HG03469 (cell line): ENCODE measurements around the gene BCAR3.
"Not testable (repeated sequence)": the region's sequence is repeated elsewhere in the genome, so short reads cannot be mapped to it uniquely, and the experiment has no call there.

ENCODE experiments used
- ATAC-seq: cut with Tn5 transposase; IDR thresholded peaks from one replicate; pipeline ENCODE4 v1.9.1; 2021; ENCODE audit warnings: mild to moderate bottlenecking, moderate library complexity, moderate number of reproducible peaks; ENCODE audit not compliant: unreplicated experiment

BCAR3 gene

DNA sequence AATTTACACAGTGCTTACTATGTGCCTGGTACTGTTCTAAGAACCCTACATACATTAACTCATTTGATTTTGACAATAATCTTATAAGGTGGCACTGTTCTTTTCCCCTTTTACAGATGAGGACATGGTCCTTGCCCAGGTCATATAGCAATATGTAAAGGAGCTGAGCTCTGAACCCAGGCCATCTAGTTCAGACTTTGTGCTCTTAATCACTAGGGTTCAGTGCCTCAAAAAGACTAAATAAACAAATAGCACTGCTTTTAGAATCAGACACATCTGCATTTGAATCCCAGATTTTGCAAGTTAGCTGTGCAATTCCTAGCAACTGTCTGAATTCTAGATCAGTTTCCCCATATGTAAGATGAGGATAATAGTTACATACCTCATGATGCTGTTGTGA, 8.7 kb upstream of the BCAR3 start:
- ATAC-seq: no peak

DNA sequence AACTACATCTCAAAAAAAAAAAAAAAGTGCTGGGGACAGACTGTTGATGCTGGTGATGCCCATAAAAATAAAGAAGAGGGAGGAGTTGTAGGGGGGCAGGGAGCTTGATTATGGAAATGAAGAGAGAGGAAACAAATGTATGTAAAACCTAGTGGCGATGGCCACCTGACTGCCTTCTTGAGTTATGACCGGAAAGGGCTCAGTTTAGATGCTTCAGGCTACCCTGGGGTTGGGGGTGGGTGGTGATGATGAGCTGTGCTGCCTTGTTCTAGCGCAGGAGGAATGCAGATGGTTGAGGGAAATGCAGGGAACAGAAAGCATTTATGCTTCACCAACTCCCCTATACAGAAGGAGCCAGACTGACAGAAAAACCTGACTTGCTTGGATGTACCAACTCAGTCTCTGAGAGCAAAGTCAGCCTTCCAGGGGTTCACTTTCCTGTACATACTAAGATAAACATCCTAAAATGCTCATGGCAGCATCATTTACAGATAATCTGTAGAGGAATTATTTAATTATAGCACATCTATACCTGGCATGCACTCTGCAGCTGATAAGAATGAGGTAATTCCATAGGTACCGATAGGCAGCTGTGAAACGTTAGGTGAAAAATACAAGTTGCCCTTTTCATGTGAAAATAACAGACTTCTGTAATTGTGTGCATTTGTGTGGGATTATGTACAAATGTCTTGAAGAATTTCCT, 8.0 kb upstream of the BCAR3 start:
- ATAC-seq: no peak

DNA sequence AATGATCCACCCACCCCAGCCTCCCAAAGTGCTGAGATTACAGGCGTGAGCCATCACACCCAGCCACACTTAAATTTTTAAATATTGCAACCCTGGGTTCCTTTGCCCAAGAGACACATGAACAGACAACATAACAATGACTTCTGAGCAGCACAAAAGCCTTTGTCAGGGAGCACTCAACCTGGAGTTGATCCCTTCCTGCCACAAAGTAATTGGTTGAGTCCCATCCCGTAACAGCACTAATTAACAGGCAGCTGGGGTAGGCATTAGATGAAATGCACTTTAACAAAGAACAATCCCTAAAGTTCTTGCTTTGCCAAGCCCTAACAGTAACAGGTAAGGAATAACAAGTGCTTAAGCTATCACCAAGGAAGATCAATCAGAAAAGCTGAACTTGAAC, 5.9 kb upstream of the BCAR3 start:
- ATAC-seq: no peak

DNA sequence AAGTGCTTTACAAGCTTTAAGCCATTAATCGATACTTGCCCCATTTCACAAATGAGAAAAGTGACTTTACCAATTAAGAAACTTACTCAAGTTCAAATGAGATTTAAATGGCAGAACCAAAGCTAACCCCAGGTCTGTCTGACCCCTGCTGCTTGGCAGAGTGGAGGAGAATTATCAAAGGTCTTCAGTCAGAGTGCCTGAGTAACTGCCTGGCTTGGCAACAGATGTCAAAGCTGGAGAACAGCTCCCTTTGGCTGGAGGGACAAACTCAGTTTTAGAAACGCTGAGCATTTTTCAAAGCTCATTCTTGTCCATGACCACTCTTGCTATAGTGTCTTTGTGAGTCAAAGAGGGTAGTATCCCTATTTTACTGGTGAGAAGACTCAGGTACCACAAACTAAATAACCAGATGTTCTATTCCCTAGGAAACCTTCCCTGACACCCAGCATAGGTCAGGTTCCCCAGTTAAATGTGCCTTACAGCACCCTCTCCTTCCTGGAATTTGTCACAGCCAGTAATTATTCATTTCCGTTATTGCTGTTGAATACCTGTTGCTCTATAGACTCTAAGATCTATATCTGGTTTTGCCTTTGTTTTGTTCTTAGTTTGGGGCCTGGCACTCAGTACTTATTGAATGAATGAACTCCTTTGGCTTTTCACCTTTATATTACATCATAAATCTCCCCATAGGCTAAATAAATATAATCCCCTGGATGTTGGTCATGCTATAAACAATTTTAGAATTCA, 5.0 kb upstream of the BCAR3 start:
- ATAC-seq: no peak

DNA sequence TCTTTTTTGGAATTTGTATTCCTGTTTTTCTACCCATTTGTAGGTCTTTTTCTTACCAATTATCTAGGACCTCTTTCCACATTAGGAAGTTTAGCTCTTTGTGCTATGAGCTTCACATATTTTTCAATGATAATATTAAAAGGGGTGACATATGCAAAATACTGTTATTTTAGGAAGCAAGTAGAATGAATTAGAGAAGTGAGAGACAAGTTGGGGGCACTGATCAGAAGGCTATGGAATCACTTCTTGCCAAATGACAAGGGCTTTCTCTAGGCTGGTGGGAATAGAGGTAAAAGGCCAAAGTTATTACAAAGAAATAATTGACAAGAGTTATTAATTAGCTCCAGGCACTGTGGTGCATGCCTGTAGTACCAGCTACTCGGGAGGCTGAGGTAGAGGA, 4.3 kb upstream of the BCAR3 start:
- ATAC-seq: no peak

DNA sequence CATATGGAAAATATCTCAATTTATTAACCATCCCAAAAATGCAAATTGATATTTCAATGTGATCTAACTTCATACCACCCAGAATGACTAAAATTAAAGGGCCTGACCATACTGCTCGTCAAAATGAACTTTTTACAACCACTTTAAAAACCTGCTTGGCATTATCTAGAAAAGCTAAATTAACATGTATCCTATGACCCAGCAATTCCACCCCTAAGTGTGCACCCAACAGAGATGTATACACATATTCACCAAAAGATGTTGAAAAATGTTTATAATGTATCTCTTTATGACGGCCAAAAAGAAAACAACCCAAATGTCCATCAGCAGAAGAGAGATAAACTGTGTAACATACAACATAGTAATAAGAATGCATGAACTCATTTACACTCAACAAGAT, 1.6 kb upstream of the BCAR3 start:
- no peak for ATAC-seq

DNA sequence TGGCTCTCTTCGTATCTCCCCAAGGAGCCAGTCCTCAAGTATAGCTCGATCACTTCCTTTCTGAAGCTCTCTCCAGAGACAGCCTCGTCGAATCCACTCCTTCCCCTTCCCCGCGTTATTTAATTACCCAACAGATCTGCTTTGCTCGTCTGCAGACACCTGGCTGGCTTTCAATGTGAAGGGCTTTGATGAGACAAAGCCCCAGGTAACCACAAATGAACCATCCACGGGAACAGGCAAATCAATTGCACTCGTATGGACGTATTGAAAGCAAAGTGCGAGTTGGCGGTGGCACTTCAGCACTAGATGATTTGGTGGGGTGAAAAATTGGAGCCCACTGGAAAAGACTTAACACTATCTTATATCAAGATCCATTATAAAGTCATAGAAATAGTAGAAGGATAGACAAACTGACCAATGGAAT, 364 bp upstream of the BCAR3 start:
- ATAC-seq: no peak

DNA sequence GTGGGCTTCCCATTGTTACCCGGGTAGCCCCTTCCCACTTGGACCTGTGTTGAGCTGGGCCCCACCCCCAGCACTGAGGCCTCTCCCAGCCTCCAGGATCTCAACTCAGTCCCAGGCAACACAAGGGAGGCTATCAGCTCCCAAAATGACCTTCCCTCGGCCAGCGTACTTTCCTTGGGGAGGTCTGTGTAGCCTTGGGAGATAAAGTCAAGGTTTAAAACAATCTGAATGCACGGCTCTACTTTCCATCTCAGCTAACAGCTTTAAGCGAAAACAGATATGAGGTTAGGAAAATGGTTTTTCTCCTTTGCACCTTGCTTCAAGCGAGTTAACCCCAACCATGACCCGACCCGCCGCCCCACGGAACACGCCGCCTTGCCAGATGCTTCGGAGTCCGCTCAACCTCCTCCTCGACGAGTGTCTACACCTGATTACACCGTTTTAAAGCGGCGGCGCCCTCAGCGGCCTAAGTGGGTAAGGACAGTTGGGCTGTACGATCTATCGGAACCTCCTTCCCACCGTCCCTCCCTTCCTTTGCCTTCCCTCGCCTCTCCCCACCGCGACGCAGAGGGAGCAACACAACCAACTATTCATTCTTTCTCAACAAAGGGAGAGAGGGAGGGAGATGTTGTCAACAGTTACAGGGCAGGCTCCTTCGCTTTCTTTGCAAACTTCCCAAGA, 1.1 kb downstream of the BCAR3 start:
- peak; percentile 49 for ATAC-seq

DNA sequence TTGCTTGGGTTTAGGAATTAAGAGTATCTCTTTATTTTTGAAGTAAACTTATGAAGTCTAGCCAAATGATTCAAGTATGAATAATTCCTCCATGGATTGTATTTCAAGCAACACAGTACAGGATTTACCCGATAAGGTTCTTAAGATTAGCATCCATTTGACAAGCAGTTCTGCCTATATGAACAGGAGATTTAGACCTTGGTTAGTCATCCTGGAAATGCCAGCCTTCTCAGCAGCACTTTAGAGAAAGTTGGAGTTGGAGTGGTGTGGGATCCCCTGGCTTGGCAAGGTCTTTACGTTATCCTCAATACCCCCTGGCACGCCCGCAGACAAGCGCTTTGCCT, 1.6 kb downstream of the BCAR3 start:
- no peak for ATAC-seq

DNA sequence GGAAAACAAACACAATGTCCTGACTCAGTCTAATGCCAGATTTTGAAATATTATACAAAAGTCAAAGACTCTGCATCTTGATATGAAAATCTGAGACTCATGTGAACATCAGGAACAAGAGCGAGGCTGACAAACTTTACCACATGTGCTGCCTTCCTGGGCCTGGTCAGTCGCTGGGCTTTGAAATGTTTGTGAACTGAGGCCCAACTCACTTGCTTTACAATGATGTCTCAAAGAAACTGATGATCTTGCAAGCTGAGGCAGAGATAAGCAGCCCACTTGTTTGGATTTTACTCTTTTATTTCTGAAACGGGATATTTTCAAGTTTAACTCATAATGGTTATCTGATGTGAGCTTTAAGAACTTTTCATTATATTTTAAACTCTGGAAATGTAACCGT, 2.1 kb downstream of the BCAR3 start:
- no peak for ATAC-seq

DNA sequence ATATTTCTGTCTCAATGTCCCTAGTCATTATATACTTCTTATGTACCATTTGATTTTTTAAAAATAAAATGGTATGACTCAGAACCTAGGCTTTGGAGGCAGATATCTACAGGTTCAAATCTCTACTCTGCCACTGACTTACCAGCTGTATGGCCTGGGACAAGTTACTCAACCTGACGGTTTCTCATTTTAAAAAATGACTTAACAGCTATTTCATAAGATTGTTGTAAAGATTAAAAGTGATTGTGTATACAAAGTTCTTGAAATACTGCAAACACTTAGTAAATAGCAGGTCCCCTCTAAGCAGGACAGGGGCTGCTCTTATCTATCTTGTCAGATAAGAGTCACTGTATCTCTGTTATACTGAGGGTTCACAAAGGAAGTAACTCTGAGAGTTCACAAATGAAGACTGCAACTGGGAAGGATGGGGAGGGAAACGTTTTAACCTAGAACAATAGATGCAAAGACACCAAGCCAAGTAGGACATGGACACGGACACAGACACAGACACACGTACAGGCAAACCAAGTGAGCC, 2.6 kb downstream of the BCAR3 start:
- ATAC-seq: no peak

DNA sequence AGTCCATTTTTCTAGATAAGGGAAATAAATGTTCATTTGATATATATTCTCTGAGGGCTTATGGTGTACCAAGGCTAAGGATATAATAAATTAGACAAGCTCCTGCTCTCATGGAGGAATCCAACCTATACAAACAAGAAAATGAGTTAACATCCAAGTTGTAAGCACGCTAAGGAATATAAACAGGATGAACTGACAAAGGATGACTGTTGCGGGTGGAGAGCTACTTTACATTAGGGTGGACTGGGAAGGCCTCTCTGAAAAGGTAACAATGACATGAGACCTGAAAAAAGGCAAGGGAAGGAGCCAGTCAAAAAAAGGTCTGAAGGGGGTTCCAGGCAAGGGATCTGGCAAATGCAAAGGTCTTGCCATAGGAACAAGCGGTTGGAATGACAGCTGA, 3.1 kb downstream of the BCAR3 start:
- ATAC-seq: no peak

DNA sequence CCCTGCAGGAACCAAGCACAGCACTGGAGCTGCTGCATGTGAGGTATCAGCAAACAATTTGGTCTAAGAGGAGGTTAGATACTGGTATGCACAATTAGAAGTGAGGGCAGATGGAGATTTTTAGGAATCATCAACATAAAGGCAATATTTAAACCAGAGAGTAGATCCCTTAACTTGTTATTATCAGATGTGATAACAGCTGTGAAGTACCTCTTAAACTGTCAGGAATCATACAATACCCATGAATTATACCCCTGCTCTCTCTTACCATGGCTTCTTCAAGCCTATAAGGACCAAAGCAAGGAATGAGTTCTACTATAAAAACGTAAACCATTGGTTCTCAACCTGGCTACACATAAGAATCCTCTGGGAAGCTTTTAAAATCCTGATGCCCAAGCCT, 3.9 kb downstream of the BCAR3 start:
- ATAC-seq: no peak

DNA sequence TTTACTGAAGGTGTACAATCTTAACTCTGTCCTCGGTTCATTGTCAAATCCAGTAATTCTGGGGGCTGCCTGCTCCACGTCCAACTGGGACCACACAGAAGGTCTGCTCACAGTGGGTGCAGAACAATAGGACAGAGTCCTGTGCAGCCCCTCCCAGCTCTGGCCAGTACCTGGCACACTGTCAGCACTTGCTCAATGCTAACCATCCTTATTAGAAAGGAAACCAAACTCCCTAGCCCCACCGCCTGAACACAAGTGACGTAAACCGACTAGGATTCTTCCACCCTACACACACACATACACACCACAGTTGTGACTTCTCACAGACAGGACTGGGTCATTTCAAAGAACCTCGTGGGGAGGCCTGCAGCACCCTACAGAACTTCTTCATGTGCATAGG, 5.2 kb downstream of the BCAR3 start:
- ATAC-seq: no peak

DNA sequence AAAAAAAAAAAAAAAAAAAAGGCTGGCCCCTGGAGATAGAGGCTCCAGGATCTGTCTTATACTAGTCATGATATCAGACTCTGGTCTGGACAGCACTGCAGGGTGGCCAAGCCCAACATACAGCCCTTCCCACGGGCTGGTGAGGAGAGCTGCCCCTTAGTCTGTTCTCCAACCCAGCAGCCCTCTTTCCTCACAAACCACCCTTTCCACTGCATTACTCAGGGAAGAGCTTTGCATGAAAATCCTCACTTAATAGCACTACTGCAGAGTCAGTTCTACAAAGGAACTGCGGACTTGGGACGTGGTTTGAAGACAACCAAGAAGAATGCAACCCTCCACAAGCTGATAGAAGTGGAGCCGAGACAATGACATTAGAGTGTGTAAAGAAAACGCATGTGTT, 5.7 kb downstream of the BCAR3 start:
- ATAC-seq: no peak

DNA sequence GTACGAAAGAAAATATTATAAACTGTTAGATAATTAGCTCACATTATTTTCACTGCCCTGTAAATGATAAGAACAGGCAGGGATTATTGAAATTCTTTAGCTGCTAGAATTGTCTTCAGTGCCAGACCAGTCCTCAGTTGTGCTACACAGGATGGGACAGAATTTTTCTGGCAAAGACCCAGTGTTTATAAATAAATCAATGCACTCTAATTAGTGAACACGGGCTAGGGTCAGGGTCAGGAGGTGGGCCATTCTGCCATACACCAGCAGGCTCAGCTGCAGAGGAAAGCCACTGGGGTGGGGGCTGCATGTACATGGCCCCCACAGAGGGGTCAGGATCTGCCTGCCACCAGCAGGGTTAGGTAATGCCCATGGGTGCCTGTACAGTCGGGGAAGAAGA, 6.4 kb downstream of the BCAR3 start:
- no peak for ATAC-seq

DNA sequence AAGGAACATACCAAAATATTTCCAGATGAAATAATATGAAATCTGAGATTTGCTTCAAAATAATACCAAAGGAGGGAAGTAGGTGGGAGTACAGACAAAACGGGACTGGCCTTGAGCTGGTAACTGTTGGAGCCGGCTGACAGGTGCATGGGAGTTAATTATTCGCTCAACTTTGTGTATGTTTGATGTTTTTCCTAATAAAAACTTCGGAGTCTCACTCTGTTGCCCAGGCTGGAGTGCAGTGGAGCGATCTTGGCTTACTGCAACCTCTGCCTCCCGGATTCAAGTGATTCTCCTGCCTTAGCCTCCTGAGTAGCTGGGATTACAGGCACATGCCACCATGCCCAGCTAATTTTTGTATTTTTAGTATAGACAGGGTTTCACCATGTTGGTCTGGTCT, 7.6 kb downstream of the BCAR3 start:
- not testable (repeated sequence) for ATAC-seq

DNA sequence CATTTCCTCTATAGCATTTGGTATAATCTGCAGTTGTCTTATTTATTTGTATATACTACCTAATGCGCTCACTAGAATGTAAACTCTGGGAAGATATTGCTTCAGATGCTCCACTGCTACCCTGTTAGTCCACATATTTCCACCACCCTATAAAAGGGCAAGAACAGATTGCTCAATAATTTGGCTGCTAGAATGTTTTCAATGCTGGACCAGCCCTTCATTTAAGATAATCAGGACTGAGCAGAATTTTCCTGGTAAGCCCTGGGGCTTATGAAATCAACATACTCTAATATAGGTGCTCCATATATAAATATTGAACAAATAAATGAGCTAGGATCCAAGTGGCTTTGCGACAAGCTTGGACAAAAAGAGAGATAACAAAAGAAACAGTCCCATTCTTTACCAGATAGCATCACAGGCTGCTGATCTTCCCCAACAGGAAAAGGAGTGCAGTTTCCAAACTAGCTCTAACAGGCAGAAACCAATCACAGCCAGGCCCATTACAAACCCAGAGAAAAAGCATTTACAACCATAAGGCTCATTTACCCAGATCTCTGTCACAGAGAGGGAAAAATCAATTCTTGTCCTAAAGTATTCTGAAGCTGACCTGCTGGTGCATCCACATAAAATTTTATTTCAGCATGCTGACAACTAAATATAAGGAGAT, 8.3 kb downstream of the BCAR3 start:
- ATAC-seq: no peak

DNA sequence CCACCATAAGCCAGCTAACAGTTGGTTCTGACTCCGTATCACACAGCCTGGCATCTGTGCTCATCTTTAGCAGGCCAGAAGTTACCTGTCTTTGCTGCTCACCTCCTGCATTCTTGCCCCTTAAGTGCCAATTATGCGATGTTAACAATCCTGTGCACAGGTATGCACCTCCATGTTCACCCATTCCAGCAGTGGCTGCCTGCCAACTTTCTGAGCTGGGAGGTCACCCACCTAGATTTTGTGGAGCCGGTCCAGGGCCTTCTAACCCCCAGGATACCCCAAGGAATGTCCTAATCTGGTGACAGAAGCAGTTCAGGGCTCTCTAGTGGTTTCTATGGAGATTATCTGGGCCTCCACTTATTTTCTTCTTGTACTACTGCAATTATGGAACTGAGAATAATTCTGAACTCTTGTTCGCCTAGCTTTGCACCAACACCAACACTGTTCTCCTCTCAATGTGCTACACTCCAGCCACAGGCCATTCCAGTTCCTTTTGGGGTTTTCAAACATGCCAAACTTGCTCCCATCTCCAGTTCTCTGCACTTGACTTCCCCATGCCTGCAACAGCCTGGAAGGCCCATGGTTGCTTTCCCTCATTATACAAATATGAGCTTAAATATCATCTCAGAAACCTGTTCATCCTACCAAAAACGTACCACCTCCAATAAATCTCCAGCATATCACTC, 9.0 kb downstream of the BCAR3 start:
- no peak for ATAC-seq

DNA sequence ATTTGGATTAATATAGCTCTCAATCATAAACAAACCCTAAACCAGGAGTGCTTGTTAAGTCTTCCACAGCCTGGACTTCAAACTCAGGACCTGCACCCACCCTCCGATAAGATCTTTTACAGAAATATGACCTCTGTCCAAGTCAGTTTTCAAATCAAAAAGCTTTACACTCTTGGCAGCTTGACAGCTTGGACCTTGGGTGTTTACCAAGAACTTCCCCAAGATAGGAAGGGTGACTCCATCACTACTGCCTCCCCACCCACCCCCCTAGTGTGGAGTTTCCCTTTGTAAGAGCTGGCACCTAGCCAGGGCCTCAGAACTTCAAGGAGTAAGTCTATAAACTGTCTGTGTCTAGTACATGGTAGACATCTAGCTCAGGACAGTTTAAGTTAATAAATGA, 9.6 kb downstream of the BCAR3 start:
- ATAC-seq: no peak

DNA sequence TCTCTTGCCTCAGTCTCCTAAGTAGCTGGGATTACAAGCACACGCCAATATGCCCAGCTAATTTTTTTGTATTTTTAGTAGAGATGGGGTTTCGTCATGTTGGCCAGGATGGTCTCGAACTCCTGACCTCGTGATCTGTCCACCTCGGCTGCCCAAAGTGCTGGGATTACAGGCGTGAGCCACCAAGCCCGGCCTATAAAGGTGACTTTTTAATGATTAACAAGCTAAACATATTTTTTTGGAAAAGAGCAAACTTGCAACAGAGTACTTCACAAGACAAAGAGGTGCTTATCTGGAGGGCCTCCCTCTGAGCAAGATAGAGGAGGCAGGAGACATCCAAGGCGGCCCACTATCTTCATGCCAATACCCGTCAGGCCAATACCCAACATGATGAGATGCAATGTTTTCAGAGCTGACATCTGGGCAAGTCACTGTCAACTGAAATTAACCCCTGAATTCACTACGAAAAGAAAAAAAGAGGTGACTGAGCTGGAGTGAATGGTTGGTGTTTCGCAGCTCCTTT, 10.5 kb downstream of the BCAR3 start:
- ATAC-seq: no peak
